NB4 (cell line): ENCODE measurements around the gene SLC7A11.

Experiments
- CTCF ChIP-seq: IDR thresholded peaks from one replicate; pipeline ENCODE4 v1.5.1; 2012; ENCODE audit warnings: low read depth, low read length
- MAX ChIP-seq: IDR thresholded peaks from 2 replicates; pipeline ENCODE4 v1.6.1; 2011; ENCODE audit warnings: low read depth, low read length
- MYC ChIP-seq: IDR thresholded peaks from 2 replicates; pipeline ENCODE4 v1.6.1; 2011; ENCODE audit warnings: low read depth, low read length
- POLR2A ChIP-seq: IDR thresholded peaks from 2 replicates; pipeline ENCODE4 v1.6.1; 2011; ENCODE audit warnings: mild to moderate bottlenecking; ENCODE audit not compliant: insufficient read length; ENCODE audit errors: extremely low read depth

GRCh38 chr4:138202686-138203085 lies 39.5 kb downstream of the SLC7A11 start:
- TF ChIP-seq POLR2A (no peak), MYC (no peak), CTCF (no peak), MAX (no peak)
